Ishikawa (cell line): ENCODE measurements around the gene PRKN.
A peak's percentile ranks its signal among the peaks of the same experiment; 100 is the strongest.

Experiments
- CEBPB ChIP-seq: IDR thresholded peaks from 2 replicates; pipeline ENCODE4 v1.6.1; 2012
- CREB1 ChIP-seq: IDR thresholded peaks from 2 replicates; pipeline ENCODE4 v1.6.1; 2012; ENCODE audit warnings: low read depth
- EGR1 ChIP-seq: IDR thresholded peaks from 2 replicates; pipeline ENCODE4 v1.6.1; 2012
- EP300 ChIP-seq: IDR thresholded peaks from 2 replicates; pipeline ENCODE4 v1.6.1; 2012; ENCODE audit warnings: borderline replicate concordance
- FOXM1 ChIP-seq: IDR thresholded peaks from 2 replicates; pipeline ENCODE4 v1.6.1; 2012; ENCODE audit warnings: low read depth, borderline replicate concordance
- NFIC ChIP-seq: IDR thresholded peaks from 2 replicates; pipeline ENCODE4 v1.6.1; 2012
- RAD21 ChIP-seq: IDR thresholded peaks from 2 replicates; pipeline ENCODE4 v1.6.1; 2012; ENCODE audit warnings: low read depth
- TAF1 ChIP-seq: IDR thresholded peaks from 2 replicates; pipeline ENCODE4 v1.6.1; 2012; ENCODE audit warnings: low read depth, mild to moderate bottlenecking
- TCF12 ChIP-seq: IDR thresholded peaks from 2 replicates; pipeline ENCODE4 v1.6.1; 2012; ENCODE audit warnings: low read depth
- TEAD4 ChIP-seq: IDR thresholded peaks from 2 replicates; pipeline ENCODE4 v1.6.1; 2012
- YY1 ChIP-seq: IDR thresholded peaks from 2 replicates; pipeline ENCODE4 v1.6.1; 2012; ENCODE audit warnings: low read depth
- ZBTB7A ChIP-seq: IDR thresholded peaks from 2 replicates; pipeline ENCODE4 v1.6.1; 2012; ENCODE audit warnings: low read depth
- TF ChIP-seq, protein P1 (sequence below): IDR thresholded peaks from 2 replicates; pipeline ENCODE4 v1.6.1; 2012
- TF ChIP-seq, protein P2 (sequence below): IDR thresholded peaks from 2 replicates; pipeline ENCODE4 v1.6.1; 2012
- TF ChIP-seq, protein P3 (sequence below): IDR thresholded peaks from 2 replicates; pipeline ENCODE4 v1.6.1; 2012; ENCODE audit warnings: low read depth, mild to moderate bottlenecking

The PRKN gene

DNA sequence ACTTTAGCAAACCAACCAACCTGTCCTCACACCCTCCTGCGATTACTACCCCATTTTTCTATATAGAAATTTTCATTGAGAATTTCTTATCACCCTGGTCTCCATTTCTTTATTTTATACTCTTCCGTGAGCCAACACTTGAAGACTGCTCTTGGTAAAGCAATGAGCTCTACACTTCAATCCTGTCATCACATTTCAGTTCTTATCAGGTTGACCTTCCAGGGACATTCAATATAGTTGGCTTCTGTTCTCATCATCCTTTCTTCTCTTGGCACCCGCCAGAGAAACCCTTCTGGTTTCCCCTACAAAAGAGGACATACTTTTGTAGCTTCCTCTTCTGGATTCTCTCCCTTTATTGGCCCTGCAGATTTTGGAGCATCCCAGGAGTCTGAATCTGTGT, 279.3 kb downstream of the PRKN start:
- TF ChIP-seq NFIC = no peak
- no peak for TF ChIP-seq EGR1
- no peak for TF ChIP-seq TCF12
- TF ChIP-seq, protein P1, sequence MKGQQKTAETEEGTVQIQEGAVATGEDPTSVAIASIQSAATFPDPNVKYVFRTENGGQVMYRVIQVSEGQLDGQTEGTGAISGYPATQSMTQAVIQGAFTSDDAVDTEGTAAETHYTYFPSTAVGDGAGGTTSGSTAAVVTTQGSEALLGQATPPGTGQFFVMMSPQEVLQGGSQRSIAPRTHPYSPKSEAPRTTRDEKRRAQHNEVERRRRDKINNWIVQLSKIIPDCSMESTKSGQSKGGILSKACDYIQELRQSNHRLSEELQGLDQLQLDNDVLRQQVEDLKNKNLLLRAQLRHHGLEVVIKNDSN = no peak
- TF ChIP-seq RAD21 = no peak
- TF ChIP-seq TAF1 = no peak
- TF ChIP-seq CREB1 = no peak

DNA sequence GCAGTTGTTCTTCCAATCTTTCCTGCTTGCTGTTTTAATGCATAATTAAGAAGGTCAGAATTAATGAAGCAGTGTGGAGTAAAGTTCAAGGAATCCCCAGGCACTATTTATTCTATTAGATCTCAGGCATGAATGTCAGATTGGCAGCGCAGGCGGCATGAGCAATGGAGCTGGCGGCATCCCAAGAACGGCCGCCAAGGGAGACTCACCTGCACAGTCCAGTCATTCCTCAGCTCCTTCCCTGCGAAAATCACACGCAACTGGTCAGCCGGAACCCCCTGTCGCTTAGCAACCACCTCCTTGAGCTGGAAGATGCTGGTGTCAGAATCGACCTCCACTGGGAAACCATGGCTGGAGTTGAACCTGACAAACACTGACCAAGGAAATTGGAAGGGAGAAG, 284.5 kb downstream of the PRKN start:
- no peak for TF ChIP-seq RAD21
- TF ChIP-seq NFIC = peak; percentile 68
- 0 out of 2 replicates have a peak, but pooled peaks have one; percentile 17 for TF ChIP-seq TEAD4

DNA sequence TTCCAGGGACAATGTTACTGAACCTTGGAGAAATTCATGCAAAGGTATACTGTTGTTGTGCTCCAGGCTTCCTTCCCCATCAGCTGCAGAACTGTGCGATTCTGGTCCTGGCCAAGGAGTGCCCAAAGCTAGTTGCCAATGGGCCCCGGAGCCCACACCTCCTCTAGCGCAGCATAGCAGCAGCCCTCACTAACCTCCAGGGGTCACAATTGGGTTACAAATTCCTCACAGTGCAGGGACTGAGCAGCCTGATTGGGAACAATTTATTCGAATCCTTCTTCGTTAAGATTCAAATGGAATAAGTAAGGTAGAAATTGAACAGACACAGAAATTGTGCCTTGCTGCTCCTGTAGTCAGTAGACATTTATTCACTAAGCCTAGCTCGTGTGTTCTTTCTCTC, 284.9 kb downstream of the PRKN start:
- TF ChIP-seq RAD21 (peak; percentile 50), ZBTB7A (no peak)

DNA sequence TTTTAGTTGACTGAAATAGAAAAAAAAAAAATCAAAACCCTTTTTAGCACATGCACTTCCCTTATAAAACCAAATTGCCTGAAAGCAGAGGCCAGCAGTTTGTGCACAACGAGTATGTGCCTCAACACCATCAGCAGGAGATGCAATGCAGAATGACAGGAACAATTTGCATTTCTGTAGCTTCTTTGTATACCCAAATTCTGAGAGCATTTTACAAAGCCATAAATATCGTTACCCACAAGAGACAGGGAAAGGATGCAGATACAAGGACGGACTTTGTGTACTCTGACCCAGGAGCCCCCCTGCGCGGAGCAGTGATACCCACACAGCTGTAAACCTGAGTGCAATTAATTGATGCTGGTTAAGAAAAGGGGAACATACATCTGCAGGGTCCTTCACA, 285.6 kb downstream of the PRKN start:
- TF ChIP-seq ZBTB7A (no peak), CEBPB (no peak), TAF1 (no peak), FOXM1 (no peak), CREB1 (no peak), TCF12 (no peak)
- TF ChIP-seq, protein P2, sequence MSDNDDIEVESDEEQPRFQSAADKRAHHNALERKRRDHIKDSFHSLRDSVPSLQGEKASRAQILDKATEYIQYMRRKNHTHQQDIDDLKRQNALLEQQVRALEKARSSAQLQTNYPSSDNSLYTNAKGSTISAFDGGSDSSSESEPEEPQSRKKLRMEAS = no peak
- TF ChIP-seq, protein P1 = no peak
- TF ChIP-seq, protein P3, sequence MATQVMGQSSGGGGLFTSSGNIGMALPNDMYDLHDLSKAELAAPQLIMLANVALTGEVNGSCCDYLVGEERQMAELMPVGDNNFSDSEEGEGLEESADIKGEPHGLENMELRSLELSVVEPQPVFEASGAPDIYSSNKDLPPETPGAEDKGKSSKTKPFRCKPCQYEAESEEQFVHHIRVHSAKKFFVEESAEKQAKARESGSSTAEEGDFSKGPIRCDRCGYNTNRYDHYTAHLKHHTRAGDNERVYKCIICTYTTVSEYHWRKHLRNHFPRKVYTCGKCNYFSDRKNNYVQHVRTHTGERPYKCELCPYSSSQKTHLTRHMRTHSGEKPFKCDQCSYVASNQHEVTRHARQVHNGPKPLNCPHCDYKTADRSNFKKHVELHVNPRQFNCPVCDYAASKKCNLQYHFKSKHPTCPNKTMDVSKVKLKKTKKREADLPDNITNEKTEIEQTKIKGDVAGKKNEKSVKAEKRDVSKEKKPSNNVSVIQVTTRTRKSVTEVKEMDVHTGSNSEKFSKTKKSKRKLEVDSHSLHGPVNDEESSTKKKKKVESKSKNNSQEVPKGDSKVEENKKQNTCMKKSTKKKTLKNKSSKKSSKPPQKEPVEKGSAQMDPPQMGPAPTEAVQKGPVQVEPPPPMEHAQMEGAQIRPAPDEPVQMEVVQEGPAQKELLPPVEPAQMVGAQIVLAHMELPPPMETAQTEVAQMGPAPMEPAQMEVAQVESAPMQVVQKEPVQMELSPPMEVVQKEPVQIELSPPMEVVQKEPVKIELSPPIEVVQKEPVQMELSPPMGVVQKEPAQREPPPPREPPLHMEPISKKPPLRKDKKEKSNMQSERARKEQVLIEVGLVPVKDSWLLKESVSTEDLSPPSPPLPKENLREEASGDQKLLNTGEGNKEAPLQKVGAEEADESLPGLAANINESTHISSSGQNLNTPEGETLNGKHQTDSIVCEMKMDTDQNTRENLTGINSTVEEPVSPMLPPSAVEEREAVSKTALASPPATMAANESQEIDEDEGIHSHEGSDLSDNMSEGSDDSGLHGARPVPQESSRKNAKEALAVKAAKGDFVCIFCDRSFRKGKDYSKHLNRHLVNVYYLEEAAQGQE = no peak

DNA sequence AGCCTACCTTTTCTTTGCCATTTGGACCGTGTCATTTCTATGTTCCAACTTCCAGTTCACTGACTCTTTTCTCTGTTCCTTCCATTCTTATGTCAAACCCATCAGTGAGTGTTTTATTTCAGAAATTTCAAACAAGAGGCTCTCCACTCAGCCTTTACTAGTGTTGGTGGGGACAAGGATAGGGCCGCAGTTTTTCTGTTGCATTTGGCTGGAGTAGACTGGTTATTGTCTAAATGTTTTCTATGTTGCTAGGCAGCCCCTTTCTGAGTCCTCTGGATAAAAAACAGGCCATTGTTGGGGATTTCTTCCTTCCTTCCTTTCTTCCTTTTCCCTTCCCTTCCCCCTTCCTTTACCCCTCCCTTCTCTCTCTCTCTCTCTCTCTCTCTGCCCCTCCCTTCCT, 288.6 kb downstream of the PRKN start:
- TF ChIP-seq EP300 (no peak), RAD21 (no peak), FOXM1 (no peak), YY1 (no peak), TAF1 (no peak), TCF12 (no peak), NFIC (no peak), CREB1 (no peak), ZBTB7A (no peak), CEBPB (no peak)
- TF ChIP-seq, protein P2 = no peak

DNA sequence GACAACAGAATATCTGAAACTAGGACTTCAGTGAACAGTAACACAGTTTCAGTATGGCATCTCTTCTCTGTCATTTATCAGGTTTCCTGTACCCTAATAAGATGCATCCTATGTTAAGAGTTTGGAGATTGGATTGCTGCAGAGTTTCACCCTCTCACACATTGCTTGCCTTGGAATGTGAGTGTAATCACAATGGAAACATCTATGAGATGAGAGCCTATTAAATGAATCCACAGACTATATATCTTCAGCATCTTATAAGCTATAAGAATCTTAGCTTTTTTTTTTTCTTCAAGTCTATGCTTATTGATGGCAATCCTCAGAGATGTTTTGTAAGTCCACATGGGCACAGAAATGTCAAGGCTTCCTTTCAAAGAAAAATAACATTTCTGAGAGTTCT, 292.5 kb downstream of the PRKN start:
- TF ChIP-seq, protein P1 = no peak
- no peak for TF ChIP-seq TCF12
- TF ChIP-seq TEAD4 = no peak
- no peak for TF ChIP-seq EP300
- no peak for TF ChIP-seq CREB1
- TF ChIP-seq NFIC = no peak
- no peak for TF ChIP-seq CEBPB
- no peak for TF ChIP-seq RAD21
- TF ChIP-seq EGR1 = no peak
- TF ChIP-seq FOXM1 = no peak
- TF ChIP-seq, protein P2 = no peak
- TF ChIP-seq YY1 = no peak
- no peak for TF ChIP-seq TAF1
- TF ChIP-seq ZBTB7A = no peak

DNA sequence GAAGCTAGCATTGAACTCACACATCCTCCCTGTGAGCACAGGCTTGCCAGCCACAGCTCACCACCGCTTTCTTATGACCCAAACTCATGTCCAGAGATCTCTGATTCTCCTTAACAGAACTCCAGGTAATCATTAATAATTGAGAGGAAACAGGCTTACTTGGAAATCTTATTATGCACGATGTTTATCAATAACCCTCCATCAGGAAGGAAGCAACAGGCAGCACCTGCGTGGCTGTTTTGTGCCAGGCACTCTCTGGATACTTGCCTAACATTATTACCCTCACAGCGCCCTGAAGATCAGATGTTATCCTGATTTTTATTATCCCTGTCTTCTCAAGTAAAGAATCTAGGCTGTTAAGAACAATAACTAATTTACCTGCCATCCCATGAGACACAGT, 306.6 kb downstream of the PRKN start:
- TF ChIP-seq TCF12 = no peak
- TF ChIP-seq EGR1 = no peak
- no peak for TF ChIP-seq ZBTB7A
- TF ChIP-seq, protein P1 = no peak
- TF ChIP-seq, protein P2 = no peak
- TF ChIP-seq FOXM1 = no peak
- TF ChIP-seq, protein P3 = no peak
- TF ChIP-seq NFIC = no peak
- TF ChIP-seq CREB1 = no peak
- TF ChIP-seq TAF1 = no peak
- TF ChIP-seq TEAD4 = no peak
- no peak for TF ChIP-seq CEBPB
- no peak for TF ChIP-seq EP300
- no peak for TF ChIP-seq RAD21
- TF ChIP-seq YY1 = no peak
